ENCODE results near the gene TK2. TPM values are rescaled to one million over a fixed set of nuclear protein-coding genes. Genes with fewer than 3 reads are reported as not detected.
"Not testable (repeated sequence)": the region's sequence is repeated elsewhere in the genome, so short reads cannot be mapped to it uniquely, and the experiment has no call there.

The TK2 gene
- total RNA-seq, 4 donors from 2014 or later: 15.7 to 20.6 (median 16.6) TPM

DNA sequence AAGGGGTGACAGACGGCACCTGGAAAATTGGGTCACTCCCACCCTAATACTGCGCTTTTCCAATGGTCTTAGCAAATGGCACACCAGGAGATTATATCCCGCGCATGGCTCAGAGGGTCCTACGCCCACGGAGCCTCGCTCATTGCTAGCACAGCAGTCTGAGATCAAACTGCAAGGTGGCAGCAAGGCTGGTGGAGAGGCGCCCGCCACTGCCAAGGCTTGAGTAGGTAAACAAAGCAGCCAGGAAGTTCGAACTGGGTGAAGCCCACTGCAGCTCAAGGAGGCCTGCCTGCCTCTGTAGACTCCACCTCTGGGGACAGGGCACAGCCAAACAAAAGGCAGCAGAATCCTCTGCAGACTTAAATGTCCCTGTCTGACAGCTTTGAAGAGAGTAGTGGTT is 53.7 kb downstream of the TK2 start:
- H3K4me1 ChIP-seq; H3K9me3 ChIP-seq; H3K27me3 ChIP-seq; H3K27ac ChIP-seq; H3K4me3 ChIP-seq; intact Hi-C loops (cut with DNase I; ENCODE audit: low total_unique reads); DNase-seq; H3K36me3 ChIP-seq: not testable (repeated sequence)
- in situ Hi-C loops (cut with MboI; ENCODE audit: low pct_ligation_motif_present in 1 of 4, low pct_unique_long_range_greater_than_20kb in 1 of 4, low sequenced_read_pairs in 3 of 4): loop anchor here in 2 of 4 donors (25.0 kb wide), 1 partner anchor 91 kb away; the partner anchor contains the start of gene CMTM2 (in 2 of the 2)
- 93 to 100% methylated on average over 1 to 10 of the region's 10 CpGs for WGBS, 2 donors (ENCODE audit: low coverage in 1 of 2)

DNA sequence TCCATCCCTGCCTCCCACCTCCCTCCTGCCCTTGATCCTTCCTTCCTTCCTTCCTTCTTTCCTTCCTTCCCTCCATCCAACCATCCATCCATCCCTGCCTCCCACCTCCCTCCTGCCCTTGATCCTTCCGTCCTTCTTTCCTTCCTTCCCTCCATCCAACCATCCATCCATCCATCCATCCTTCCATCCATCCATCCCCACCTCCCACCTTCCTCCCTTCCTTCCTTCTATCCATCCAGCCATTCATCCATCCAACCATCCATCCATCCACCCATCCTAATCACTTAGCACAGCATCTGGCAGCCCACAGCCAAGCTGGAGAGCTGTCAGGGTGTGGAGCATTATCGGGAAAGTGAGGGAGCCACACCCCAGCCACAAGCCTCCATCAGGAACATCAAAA is 54.5 kb downstream of the TK2 start:
- 83 to 93% methylated on average over 2 of the region's 2 CpGs for WGBS, 2 donors (ENCODE audit: low coverage in 1 of 2)
- intact Hi-C loops (cut with DNase I; ENCODE audit: low total_unique reads): no loop called here
- no peaks in the 10 kb centered on the region for H3K9me3 ChIP-seq
- TF ChIP-seq POLR2AphosphoS5 (IDR thresholded peaks at IDR 0.05) (no peak), POLR2A (IDR thresholded peaks at IDR 0.05) (no peak), EP300 (IDR thresholded peaks at IDR 0.05; ENCODE audit: low read depth) (no peak)
- TF ChIP-seq, protein P1, sequence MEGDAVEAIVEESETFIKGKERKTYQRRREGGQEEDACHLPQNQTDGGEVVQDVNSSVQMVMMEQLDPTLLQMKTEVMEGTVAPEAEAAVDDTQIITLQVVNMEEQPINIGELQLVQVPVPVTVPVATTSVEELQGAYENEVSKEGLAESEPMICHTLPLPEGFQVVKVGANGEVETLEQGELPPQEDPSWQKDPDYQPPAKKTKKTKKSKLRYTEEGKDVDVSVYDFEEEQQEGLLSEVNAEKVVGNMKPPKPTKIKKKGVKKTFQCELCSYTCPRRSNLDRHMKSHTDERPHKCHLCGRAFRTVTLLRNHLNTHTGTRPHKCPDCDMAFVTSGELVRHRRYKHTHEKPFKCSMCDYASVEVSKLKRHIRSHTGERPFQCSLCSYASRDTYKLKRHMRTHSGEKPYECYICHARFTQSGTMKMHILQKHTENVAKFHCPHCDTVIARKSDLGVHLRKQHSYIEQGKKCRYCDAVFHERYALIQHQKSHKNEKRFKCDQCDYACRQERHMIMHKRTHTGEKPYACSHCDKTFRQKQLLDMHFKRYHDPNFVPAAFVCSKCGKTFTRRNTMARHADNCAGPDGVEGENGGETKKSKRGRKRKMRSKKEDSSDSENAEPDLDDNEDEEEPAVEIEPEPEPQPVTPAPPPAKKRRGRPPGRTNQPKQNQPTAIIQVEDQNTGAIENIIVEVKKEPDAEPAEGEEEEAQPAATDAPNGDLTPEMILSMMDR (IDR thresholded peaks at IDR 0.05): no peak
- no peak for DNase-seq
- H3K27me3 ChIP-seq: no peaks in the 10 kb centered on the region
- H3K4me3 ChIP-seq: no peak overlapping the region
- in situ Hi-C loops (cut with MboI; ENCODE audit: low pct_ligation_motif_present in 1 of 4, low pct_unique_long_range_greater_than_20kb in 1 of 4, low sequenced_read_pairs in 3 of 4): loop anchor here in 2 of 4 donors (25.0 kb wide), 1 partner anchor 92 kb away; the partner anchor contains the start of gene CMTM2 (in 2 of the 2)
- no peaks in the 10 kb centered on the region for H3K36me3 ChIP-seq
- no peak overlapping the region for H3K27ac ChIP-seq
- H3K4me1 ChIP-seq: no peaks in the 10 kb centered on the region

DNA sequence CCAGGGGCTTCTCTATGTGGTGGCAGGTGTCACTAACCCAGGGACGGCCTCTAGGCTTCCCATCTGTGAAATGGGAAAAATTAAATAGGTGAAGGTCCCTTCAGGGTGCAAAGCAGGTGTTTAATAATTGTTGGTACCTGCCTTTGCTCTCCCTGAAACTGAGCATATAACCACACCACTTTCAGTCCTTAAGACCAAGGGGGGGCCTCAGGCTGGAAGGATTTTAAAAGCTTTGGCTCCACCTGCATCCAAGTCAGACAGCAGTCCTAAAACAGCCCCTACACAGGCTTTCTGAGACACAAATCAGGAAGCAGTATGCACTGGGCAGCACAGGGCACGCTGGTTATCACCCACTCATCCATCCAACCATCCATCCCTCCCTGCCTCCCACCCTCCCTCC is 55.0 kb downstream of the TK2 start:
- Histone ChIP-seq H3K4me1 (no peaks in the 10 kb centered on the region), H3K36me3 (no peaks in the 10 kb centered on the region), H3K27me3 (no peaks in the 10 kb centered on the region), H3K27ac (no peak overlapping the region), H3K4me3 (no peak overlapping the region), H3K9me3 (no peaks in the 10 kb centered on the region)
- no peak for DNase-seq
- in situ Hi-C loops (cut with MboI; ENCODE audit: low pct_ligation_motif_present in 1 of 4, low pct_unique_long_range_greater_than_20kb in 1 of 4, low sequenced_read_pairs in 3 of 4) (loop anchor here in 2 of 4 donors (25.0 kb wide), 1 partner anchor 92 kb away; the partner anchor contains the start of gene CMTM2 (in 2 of the 2)), intact Hi-C loops (cut with DNase I; ENCODE audit: low total_unique reads) (no loop called here)
- 96 to 100% methylated on average over 1 to 2 of the region's 2 CpGs for WGBS, 2 donors (ENCODE audit: low coverage in 1 of 2)
- TF ChIP-seq EP300 (IDR thresholded peaks at IDR 0.05; ENCODE audit: low read depth): no peak
- no peak for TF ChIP-seq POLR2A (IDR thresholded peaks at IDR 0.05)
- no peak for TF ChIP-seq POLR2AphosphoS5 (IDR thresholded peaks at IDR 0.05)
- TF ChIP-seq, protein P1 (IDR thresholded peaks at IDR 0.05): no peak

DNA sequence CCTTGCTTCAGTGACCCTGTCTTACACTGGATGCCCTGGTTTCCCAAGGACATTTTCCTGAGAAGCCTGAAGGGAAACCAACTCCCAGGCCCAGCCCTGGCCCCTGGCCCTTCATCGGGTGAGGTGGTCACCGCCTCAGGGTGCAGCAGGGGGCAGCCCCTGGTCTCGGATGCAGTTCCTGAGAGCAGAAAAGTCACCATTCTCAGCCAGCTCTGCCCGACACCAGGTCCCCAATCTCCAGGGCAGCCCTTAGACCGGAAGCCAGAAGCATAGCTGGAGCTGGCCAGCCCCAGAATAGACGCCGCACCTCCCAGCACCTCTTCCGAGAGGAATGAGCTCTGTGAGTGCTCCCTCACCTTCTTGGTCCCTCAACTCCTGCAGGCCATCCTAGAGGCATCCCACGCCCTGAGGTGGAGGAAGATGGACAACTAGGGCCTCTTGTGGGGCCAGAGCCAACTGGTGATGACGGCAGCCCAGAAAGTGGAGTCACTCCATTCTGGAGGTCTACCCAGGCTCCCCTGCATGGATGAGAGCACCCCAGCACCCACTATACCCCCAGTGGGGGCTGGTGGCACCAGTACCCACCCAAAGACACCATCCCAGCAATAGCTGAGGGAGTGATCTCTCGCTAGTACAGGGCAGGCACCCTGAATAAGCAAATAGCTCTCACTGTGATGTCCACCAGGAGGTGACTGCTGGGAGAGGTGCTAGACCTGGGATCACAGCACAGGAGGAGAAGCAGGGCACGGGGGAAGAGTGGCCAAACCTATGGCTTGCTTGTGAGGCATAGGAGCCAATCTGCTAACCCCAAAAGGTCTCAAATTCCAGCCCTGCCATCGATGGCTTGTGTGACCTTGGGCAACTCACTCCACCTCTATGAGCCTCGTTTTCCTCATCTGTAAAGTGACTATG is 56.2 kb downstream of the TK2 start:
- H3K36me3 ChIP-seq: no peaks in the 10 kb centered on the region
- WGBS, 2 donors (ENCODE audit: low coverage in 1 of 2): 86% methylated on average over 14 of the region's 14 CpGs; no CpG with 5 or more reads in 1 of the 2 donors
- intact Hi-C loops (cut with DNase I; ENCODE audit: low total_unique reads) (no loop called here), in situ Hi-C loops (cut with MboI; ENCODE audit: low pct_ligation_motif_present in 1 of 4, low pct_unique_long_range_greater_than_20kb in 1 of 4, low sequenced_read_pairs in 3 of 4) (loop anchor here in 2 of 4 donors (25.0 kb wide), 1 partner anchor 94 kb away; the partner anchor contains the start of gene CMTM2 (in 2 of the 2))
- no peak for DNase-seq
- H3K4me1 ChIP-seq: no peaks in the 10 kb centered on the region
- no peaks in the 10 kb centered on the region for H3K27me3 ChIP-seq
- TF ChIP-seq, protein P1 (IDR thresholded peaks at IDR 0.05): no peak
- no peak for TF ChIP-seq EP300 (IDR thresholded peaks at IDR 0.05; ENCODE audit: low read depth)
- TF ChIP-seq POLR2AphosphoS5 (IDR thresholded peaks at IDR 0.05): no peak
- TF ChIP-seq POLR2A (IDR thresholded peaks at IDR 0.05): no peak
- H3K27ac ChIP-seq: no peak overlapping the region
- no peaks in the 10 kb centered on the region for H3K9me3 ChIP-seq
- no peak overlapping the region for H3K4me3 ChIP-seq

Data from transverse colon (tissue), 4 donors.